Liver (tissue), 3 donors: ENCODE data around the gene PPIC.

Experiments
- EGR1 ChIP-seq, 2 donors: IDR thresholded peaks; 2 replicates each; pipeline ENCODE4 v1.6.1; 2016 to 2018; ENCODE audit warnings: antibody characterized with exemption in 2 of 2, low read depth in 2 of 2
- FOXA1 ChIP-seq: IDR thresholded peaks from 2 replicates; pipeline ENCODE4 v1.6.1; 2016; ENCODE audit warnings: antibody characterized with exemption
- JUND ChIP-seq, 2 donors: IDR thresholded peaks; 2 replicates each; pipeline ENCODE4 v1.6.1; 2016; ENCODE audit warnings: antibody characterized with exemption in 2 of 2
- RAD21 ChIP-seq, 2 donors: IDR thresholded peaks; 2 replicates each; pipeline ENCODE4 v1.6.1; 2016; ENCODE audit warnings: antibody characterized with exemption in 2 of 2, mild to moderate bottlenecking in 2 of 2
- RXRA ChIP-seq, 2 donors: IDR thresholded peaks; 2 replicates each; pipeline ENCODE4 v1.6.1; 2017 to 2018; ENCODE audit warnings: antibody characterized with exemption in 2 of 2, mild to moderate bottlenecking in 1 of 2
- YY1 ChIP-seq: IDR thresholded peaks from 2 replicates; pipeline ENCODE4 v1.6.1; 2016; ENCODE audit warnings: antibody characterized with exemption, mild to moderate bottlenecking
- TF ChIP-seq, protein P1 (sequence below): fragments of 150-350 bp; IDR thresholded peaks from 2 replicates; pipeline ENCODE4 v1.5.1; 2017; ENCODE audit warnings: improper control_type of control experiment, low read depth, low read length; ENCODE audit not compliant: missing input control
- TF ChIP-seq, protein P2 (sequence below): IDR thresholded peaks from 2 replicates; pipeline ENCODE4 v1.6.1; 2016; ENCODE audit warnings: antibody characterized with exemption
- TF ChIP-seq, protein P3 (sequence below): IDR thresholded peaks from 2 replicates; pipeline ENCODE4 v1.6.1; 2016; ENCODE audit warnings: antibody characterized with exemption, mild to moderate bottlenecking
- TF ChIP-seq, protein P4 (sequence below): IDR thresholded peaks from 2 replicates; pipeline ENCODE4 v1.6.1; 2016; ENCODE audit warnings: antibody characterized with exemption
- donor health status: healthy.
- donor health status: healthy.

DNA sequence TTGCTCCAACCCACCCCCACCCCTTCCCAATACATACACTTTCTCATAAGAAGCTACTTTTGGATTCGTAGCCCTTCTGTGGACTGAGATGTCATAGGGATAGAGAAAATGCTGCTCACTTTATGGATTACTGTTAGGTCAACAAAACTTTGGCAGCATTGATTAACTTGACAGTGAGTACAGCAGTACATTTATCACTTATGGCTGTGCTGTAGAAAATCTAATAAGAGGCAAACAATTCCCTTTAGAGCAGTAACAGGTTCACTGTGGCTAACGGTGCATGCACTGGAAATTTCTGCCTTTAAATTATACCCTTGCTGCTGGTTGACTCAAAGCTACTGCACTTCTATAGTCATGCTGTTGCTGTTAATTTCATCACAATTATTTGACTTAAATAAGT lies 59.2 kb downstream of the PPIC start:
- TF ChIP-seq, protein P1, sequence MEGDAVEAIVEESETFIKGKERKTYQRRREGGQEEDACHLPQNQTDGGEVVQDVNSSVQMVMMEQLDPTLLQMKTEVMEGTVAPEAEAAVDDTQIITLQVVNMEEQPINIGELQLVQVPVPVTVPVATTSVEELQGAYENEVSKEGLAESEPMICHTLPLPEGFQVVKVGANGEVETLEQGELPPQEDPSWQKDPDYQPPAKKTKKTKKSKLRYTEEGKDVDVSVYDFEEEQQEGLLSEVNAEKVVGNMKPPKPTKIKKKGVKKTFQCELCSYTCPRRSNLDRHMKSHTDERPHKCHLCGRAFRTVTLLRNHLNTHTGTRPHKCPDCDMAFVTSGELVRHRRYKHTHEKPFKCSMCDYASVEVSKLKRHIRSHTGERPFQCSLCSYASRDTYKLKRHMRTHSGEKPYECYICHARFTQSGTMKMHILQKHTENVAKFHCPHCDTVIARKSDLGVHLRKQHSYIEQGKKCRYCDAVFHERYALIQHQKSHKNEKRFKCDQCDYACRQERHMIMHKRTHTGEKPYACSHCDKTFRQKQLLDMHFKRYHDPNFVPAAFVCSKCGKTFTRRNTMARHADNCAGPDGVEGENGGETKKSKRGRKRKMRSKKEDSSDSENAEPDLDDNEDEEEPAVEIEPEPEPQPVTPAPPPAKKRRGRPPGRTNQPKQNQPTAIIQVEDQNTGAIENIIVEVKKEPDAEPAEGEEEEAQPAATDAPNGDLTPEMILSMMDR = no peak
- TF ChIP-seq RXRA (IDR thresholded peaks at IDR 0.05) = no peak
- TF ChIP-seq FOXA1 = no peak
- TF ChIP-seq, protein P2, sequence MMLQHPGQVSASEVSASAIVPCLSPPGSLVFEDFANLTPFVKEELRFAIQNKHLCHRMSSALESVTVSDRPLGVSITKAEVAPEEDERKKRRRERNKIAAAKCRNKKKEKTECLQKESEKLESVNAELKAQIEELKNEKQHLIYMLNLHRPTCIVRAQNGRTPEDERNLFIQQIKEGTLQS = no peak
- TF ChIP-seq, protein P3, sequence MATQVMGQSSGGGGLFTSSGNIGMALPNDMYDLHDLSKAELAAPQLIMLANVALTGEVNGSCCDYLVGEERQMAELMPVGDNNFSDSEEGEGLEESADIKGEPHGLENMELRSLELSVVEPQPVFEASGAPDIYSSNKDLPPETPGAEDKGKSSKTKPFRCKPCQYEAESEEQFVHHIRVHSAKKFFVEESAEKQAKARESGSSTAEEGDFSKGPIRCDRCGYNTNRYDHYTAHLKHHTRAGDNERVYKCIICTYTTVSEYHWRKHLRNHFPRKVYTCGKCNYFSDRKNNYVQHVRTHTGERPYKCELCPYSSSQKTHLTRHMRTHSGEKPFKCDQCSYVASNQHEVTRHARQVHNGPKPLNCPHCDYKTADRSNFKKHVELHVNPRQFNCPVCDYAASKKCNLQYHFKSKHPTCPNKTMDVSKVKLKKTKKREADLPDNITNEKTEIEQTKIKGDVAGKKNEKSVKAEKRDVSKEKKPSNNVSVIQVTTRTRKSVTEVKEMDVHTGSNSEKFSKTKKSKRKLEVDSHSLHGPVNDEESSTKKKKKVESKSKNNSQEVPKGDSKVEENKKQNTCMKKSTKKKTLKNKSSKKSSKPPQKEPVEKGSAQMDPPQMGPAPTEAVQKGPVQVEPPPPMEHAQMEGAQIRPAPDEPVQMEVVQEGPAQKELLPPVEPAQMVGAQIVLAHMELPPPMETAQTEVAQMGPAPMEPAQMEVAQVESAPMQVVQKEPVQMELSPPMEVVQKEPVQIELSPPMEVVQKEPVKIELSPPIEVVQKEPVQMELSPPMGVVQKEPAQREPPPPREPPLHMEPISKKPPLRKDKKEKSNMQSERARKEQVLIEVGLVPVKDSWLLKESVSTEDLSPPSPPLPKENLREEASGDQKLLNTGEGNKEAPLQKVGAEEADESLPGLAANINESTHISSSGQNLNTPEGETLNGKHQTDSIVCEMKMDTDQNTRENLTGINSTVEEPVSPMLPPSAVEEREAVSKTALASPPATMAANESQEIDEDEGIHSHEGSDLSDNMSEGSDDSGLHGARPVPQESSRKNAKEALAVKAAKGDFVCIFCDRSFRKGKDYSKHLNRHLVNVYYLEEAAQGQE = no peak
- TF ChIP-seq, protein P4, sequence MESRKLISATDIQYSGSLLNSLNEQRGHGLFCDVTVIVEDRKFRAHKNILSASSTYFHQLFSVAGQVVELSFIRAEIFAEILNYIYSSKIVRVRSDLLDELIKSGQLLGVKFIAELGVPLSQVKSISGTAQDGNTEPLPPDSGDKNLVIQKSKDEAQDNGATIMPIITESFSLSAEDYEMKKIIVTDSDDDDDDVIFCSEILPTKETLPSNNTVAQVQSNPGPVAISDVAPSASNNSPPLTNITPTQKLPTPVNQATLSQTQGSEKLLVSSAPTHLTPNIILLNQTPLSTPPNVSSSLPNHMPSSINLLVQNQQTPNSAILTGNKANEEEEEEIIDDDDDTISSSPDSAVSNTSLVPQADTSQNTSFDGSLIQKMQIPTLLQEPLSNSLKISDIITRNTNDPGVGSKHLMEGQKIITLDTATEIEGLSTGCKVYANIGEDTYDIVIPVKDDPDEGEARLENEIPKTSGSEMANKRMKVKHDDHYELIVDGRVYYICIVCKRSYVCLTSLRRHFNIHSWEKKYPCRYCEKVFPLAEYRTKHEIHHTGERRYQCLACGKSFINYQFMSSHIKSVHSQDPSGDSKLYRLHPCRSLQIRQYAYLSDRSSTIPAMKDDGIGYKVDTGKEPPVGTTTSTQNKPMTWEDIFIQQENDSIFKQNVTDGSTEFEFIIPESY = no peak
- no peak for TF ChIP-seq YY1
- TF ChIP-seq JUND (IDR thresholded peaks at IDR 0.05) = no peak
- no peak for TF ChIP-seq EGR1 (IDR thresholded peaks at IDR 0.05; ENCODE audit: low read depth in 2 of 2)
- TF ChIP-seq RAD21 (IDR thresholded peaks at IDR 0.05) = no peak
